Stimulated activated naive CD8-positive, alpha-beta T cell treated with anti-CD3 and anti-CD28 coated beads, Interleukin-15, amount 100 ng/mL, for 72 hours (primary cell): ENCODE data around the gene PCSK1N.

Experiments used
- ATAC-seq: fragments of 150-1000 bp; cut with Tn5 transposase; 2 replicates; pipeline ENCODE4 v1.10.0; 2021; ENCODE audit warnings: mild to moderate bottlenecking, moderate library complexity
- DNase-seq, 2 donors: peaks; one replicate each; pipeline ENCODE4 v3.0.0; 2021 to 2022
- H3K27ac Mint-ChIP-seq, 2 donors: one replicate each; pipeline ENCODE4 v1.8.0; 2022; ENCODE audit warnings: mild to moderate bottlenecking in 2 of 2, mixed read lengths in 2 of 2, moderate library complexity in 2 of 2
- H3K27me3 Mint-ChIP-seq: one replicate; pipeline ENCODE4 v1.8.0; 2022; ENCODE audit warnings: mixed read lengths
- H3K4me1 Mint-ChIP-seq: one replicate; pipeline ENCODE4 v1.8.0; 2022; ENCODE audit warnings: mild to moderate bottlenecking, mixed read lengths
- H3K4me3 Mint-ChIP-seq, 2 donors: one replicate each; pipeline ENCODE4 v1.8.0; 2022; ENCODE audit warnings: mild to moderate bottlenecking in 2 of 2, mixed read lengths in 2 of 2, moderate library complexity in 1 of 2
- H3K9me3 Mint-ChIP-seq, 2 donors: one replicate each; pipeline ENCODE4 v1.8.0; 2022; ENCODE audit warnings: mixed read lengths in 2 of 2

PCSK1N gene

GRCh38 chrX:48786825-48787504 is 48.4 kb downstream of the PCSK1N start:
- H3K27me3 Mint-ChIP-seq, result no peaks in the 10 kb centered on the region
- ATAC-seq, result no peak
- peaks cover 19% of the 10 kb centered on the region for H3K4me1 Mint-ChIP-seq
- H3K27ac Mint-ChIP-seq, result peak overlapping the region in 1 of 2 donors; percentile 48
- no peaks in the 10 kb centered on the region for H3K9me3 Mint-ChIP-seq
- no peak for DNase-seq
- H3K4me3 Mint-ChIP-seq, result no peak overlapping the region

GRCh38 chrX:48786341-48786800 is 49.0 kb downstream of the PCSK1N start, which contains the start of gene GATA1:
TSS of gene GATA1 (plus strand) at chrX:48786590. CDS start at chrX:48791110, 4,520 bp downstream.
- H3K9me3 Mint-ChIP-seq, result no peaks in the 10 kb centered on the region
- H3K4me1 Mint-ChIP-seq, result peaks cover 19% of the 10 kb centered on the region
- DNase-seq (no peak), ATAC-seq (no peak)
- no peaks in the 10 kb centered on the region for H3K27me3 Mint-ChIP-seq
- peak within 1 kb of the TSS; percentile 23 to 48 for H3K27ac Mint-ChIP-seq
- no peak within 1 kb of the TSS for H3K4me3 Mint-ChIP-seq

GRCh38 chrX:48785540-48786214 is 49.7 kb downstream of the PCSK1N start:
- peak overlapping the region; percentile 1 to 40 for H3K27ac Mint-ChIP-seq
- no peaks in the 10 kb centered on the region for H3K27me3 Mint-ChIP-seq
- H3K9me3 Mint-ChIP-seq, result no peaks in the 10 kb centered on the region
- no peak overlapping the region for H3K4me3 Mint-ChIP-seq
- H3K4me1 Mint-ChIP-seq, result peaks cover 19% of the 10 kb centered on the region
- DNase-seq (no peak), ATAC-seq (no peak)

GRCh38 chrX:48785186-48785539 is 50.2 kb downstream of the PCSK1N start:
- no peak for ATAC-seq
- Mint-ChIP-seq H3K27me3 (no peaks in the 10 kb centered on the region), H3K9me3 (no peaks in the 10 kb centered on the region), H3K4me3 (no peak overlapping the region), H3K4me1 (peaks cover 18% of the 10 kb centered on the region), H3K27ac (peak overlapping the region; percentile 1 to 40)
- DNase-seq, result no peak

GRCh38 chrX:48784726-48785125 is 50.7 kb downstream of the PCSK1N start:
- Mint-ChIP-seq H3K4me3 (no peak overlapping the region), H3K4me1 (peaks cover 13% of the 10 kb centered on the region), H3K27me3 (no peaks in the 10 kb centered on the region), H3K27ac (no peak overlapping the region), H3K9me3 (no peaks in the 10 kb centered on the region)
- DNase-seq (no peak), ATAC-seq (no peak)

- no peak for DNase-seq
- H3K4me1 Mint-ChIP-seq, result no peaks in the 10 kb centered on the region
- no peak overlapping the region for H3K27ac Mint-ChIP-seq
- no peaks in the 10 kb centered on the region for H3K9me3 Mint-ChIP-seq
- ATAC-seq, result no peak
- no peak overlapping the region for H3K4me3 Mint-ChIP-seq
- H3K27me3 Mint-ChIP-seq, result no peaks in the 10 kb centered on the region
Measured at GRCh38 chrX:48782795-48783194, 52.6 kb downstream of the PCSK1N start.

- Mint-ChIP-seq H3K4me1 (no peaks in the 10 kb centered on the region), H3K27ac (no peak overlapping the region), H3K4me3 (no peak overlapping the region), H3K27me3 (no peaks in the 10 kb centered on the region), H3K9me3 (no peaks in the 10 kb centered on the region)
- ATAC-seq, result no peak
- DNase-seq, result no peak
Measured at GRCh38 chrX:48782216-48782615, 53.2 kb downstream of the PCSK1N start.

- ATAC-seq, result no peak
- Mint-ChIP-seq H3K4me3 (no peak overlapping the region), H3K9me3 (no peaks in the 10 kb centered on the region), H3K4me1 (no peaks in the 10 kb centered on the region), H3K27ac (no peak overlapping the region), H3K27me3 (no peaks in the 10 kb centered on the region)
- DNase-seq, result no peak
Measured at GRCh38 chrX:48781705-48782104, 53.7 kb downstream of the PCSK1N start.
